ENCODE data around the gene TIMM21. TPM values are rescaled to one million over a fixed set of nuclear protein-coding genes. Genes with fewer than 3 reads are reported as not detected.
A peak's percentile ranks its signal among the peaks of the same experiment; 100 is the strongest.

Gene TIMM21
- total RNA-seq, 1 experiment from 2014 or later, result 46.0 TPM

DNA sequence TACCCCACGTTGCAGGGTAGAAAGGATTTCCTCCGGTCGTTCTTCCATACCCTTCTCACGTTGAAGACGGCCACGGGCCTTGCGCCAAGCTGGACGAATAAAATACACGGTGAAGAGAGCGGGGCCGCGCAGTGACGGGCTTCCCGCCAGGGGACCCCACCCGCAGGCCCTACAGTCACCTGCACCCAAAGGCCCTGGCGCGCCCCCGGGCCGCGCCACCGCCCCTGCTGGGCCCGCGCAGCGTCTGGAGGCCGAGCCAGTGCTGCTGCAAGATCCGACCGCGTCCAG is 888 bp upstream of the TIMM21 start:
- Histone ChIP-seq H4K91ac (ENCODE audit: insufficient read length, low read depth, low read length) (no peak overlapping the region), H3K23ac (ENCODE audit: insufficient read length, low read depth, low read length) (no peak overlapping the region), H3K4me1 (ENCODE audit: insufficient read depth, low read length) (no peaks in the 10 kb centered on the region), H3K27ac (ENCODE audit: insufficient read length, low read depth, low read length) (no peak overlapping the region), H4K20me1 (ENCODE audit: control insufficient read depth, insufficient read depth, insufficient read length) (no peaks in the 10 kb centered on the region), H4K5ac (ENCODE audit: insufficient read length, low read depth, low read length) (no peak overlapping the region), H3T11ph (ENCODE audit: low read length) (no peak overlapping the region), H3K27me3 (ENCODE audit: insufficient read depth, low read length) (no peaks in the 10 kb centered on the region), H2AFZ (ENCODE audit: low read length) (no peak overlapping the region), H4K8ac (replicated peaks; ENCODE audit: insufficient read length, low read depth, low read length) (no peak overlapping the region), H2BK120ac (ENCODE audit: low read depth, low read length, poor library complexity, severe bottlenecking) (no peak overlapping the region), H3K4ac (ENCODE audit: low read depth, low read length) (no peak overlapping the region), H2BK5ac (ENCODE audit: insufficient read length, low read length) (no peak overlapping the region), H3K56ac (ENCODE audit: insufficient read length, low read depth, low read length) (no peak overlapping the region), H2BK12ac (ENCODE audit: insufficient read length, low read depth, low read length) (no peak overlapping the region), H3K79me2 (ENCODE audit: insufficient read depth, low read length) (peaks cover 17% of the 10 kb centered on the region), H3K4me2 (ENCODE audit: insufficient read depth, insufficient read length, low read length) (peak overlapping the region; percentile 99), H3K18ac (ENCODE audit: insufficient read length, low read depth, low read length) (no peak overlapping the region), H3K9ac (ENCODE audit: extremely low read depth, insufficient read length, low read length) (no peak overlapping the region), H2BK15ac (ENCODE audit: low read depth, low read length) (no peak overlapping the region), H3K79me1 (ENCODE audit: insufficient read depth, low read depth, low read length, poor library complexity, severe bottlenecking) (peaks cover 3% of the 10 kb centered on the region), H2AK5ac (ENCODE audit: insufficient read length, low read length) (no peak overlapping the region), H3K23me2 (ENCODE audit: insufficient read length, low read depth, low read length, poor library complexity, severe bottlenecking) (peaks cover 8% of the 10 kb centered on the region), H2BK20ac (ENCODE audit: low read depth, low read length, poor library complexity, severe bottlenecking) (no peak overlapping the region), H3K9me3 (ENCODE audit: control insufficient read depth, low read depth, low read length) (no peaks in the 10 kb centered on the region), H3K14ac (ENCODE audit: insufficient read depth, low read length) (no peak overlapping the region)
- H3K36me3 Mint-ChIP-seq (ENCODE audit: insufficient read depth in 1 of 3, low read depth in 3 of 3), result peaks cover 5 to 13% (median 6%) of the 10 kb centered on the region in 3 experiments; a peak in 6 of 7 replicates
- peaks cover 10% of the 10 kb centered on the region for H3K27me3 Mint-ChIP-seq (ENCODE audit: low read depth)
- WGBS (ENCODE audit: extremely low coverage, insufficient read length, low lambda C conversion rate), result no CpG with 5 or more reads among the region's 28 CpGs
- peak overlapping the region; percentile 94 to 97 for H3K4me3 Mint-ChIP-seq
- H3K27ac Mint-ChIP-seq, result no peak overlapping the region
- TF ChIP-seq, protein P1, sequence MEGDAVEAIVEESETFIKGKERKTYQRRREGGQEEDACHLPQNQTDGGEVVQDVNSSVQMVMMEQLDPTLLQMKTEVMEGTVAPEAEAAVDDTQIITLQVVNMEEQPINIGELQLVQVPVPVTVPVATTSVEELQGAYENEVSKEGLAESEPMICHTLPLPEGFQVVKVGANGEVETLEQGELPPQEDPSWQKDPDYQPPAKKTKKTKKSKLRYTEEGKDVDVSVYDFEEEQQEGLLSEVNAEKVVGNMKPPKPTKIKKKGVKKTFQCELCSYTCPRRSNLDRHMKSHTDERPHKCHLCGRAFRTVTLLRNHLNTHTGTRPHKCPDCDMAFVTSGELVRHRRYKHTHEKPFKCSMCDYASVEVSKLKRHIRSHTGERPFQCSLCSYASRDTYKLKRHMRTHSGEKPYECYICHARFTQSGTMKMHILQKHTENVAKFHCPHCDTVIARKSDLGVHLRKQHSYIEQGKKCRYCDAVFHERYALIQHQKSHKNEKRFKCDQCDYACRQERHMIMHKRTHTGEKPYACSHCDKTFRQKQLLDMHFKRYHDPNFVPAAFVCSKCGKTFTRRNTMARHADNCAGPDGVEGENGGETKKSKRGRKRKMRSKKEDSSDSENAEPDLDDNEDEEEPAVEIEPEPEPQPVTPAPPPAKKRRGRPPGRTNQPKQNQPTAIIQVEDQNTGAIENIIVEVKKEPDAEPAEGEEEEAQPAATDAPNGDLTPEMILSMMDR (conservative IDR thresholded peaks at IDR 0.05), result no peak
- DNase-seq, result no peak
- H3K4me1 Mint-ChIP-seq, result peaks cover 15 to 19% of the 10 kb centered on the region in 2 experiments
- H3K9me3 Mint-ChIP-seq, result no peaks in the 10 kb centered on the region; a peak in 1 of 5 replicates
